ENCODE measurements around the gene TCHH.
"Not testable (repeated sequence)": the region's sequence is repeated elsewhere in the genome, so short reads cannot be mapped to it uniquely, and the experiment has no call there.

TCHH gene

DNA sequence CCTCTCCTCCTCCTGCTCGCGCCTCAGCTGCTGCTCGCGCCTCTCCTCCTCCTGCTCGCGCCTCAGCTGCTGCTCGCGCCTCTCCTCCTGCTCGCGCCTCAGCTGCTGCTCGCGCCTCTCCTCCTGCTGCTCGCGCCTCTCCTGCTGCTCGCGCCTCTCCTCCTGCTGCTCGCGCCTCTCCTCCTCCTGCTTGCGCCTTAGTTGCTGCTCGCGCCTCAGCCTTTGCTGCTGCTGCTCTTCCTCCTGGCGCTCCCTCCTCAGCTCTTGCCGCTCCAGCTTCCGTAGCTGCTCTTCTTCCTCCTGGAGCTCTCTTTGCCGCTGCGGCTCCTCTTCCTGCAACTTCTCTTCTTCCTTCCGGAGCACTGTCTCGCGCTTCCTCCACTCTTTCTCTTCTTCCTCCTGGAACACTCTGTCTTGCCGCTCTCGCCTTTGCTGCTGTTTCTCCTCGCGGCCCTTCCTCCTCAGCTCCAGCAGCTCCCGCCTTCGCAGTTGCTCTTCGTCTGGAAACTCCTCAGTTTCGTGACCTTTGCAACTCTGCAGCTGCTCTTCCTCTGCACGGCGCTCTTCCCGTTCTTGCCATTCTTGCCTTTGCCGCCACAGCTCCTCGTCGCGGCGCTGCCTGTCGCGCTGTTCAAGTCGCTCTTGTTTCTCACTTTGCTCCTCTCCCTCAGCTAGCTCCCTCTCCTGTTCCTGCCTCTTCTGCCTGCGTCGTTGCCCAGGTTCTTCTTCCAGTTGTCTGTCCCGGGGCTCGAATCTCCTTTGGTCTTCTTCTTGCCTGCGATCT is 3.0 kb downstream of the TCHH start:
- DNase-seq (ENCODE audit: low read depth, low spot score) = peak; percentile 17

DNA sequence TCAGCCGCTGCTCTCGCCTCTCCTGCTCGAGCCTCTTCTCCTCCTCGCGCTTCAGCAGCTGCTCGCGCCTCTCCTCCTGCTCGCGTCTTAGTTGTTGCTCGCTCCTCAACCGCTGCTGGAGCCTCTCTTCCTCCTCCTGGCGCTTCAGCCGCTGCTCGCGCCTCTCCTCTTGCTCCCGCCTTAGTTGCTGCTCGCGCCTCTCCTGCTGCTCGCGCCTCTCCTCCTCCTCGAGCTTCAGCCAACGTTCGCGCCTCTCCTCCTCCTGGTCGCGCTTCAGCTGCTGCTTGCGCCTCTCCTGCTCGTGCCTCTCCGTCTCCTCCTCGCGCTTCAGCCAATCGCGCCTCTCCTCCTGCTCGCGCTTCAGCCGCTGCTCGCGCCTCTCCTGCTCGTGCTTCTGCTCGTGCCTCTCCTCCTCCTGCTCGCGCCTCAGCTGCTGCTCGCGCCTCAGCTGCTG is 3.7 kb downstream of the TCHH start:
- DNase-seq (ENCODE audit: low read depth, low spot score) = peak; percentile 72

DNA sequence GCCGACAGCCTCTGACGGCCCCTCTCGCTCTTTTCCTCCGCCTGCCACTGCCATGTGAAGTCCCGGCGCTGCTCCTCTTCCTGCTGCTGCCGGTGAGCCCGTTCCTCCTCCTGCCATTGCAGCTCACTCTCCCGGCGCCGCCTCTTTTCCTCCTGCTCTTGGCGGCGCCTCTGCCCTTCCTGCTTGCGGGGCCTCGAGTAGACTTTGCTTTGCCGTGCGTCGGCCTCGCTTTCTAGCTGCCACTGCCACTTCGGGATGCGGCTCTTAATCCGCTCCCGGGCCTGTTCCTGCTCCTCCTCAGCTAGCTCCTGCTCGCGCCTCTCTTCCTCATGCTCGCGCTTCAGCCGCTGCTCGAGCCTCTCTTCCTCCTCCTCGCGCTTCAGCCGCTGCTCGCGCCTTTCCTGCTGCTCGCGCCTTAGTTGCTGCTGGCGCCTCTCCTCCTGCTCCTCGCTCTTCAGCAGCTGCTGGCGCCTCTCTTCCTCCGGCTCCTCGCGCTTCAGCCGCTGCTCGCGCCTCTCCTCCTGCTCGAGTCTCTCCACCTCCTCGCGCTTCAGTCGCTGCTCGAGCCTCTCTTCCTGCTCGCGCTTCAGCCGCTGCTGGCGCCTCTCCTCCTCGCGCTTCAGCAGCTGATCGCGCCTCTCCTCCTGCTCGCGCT is 4.3 kb downstream of the TCHH start:
- peak; percentile 75 for DNase-seq (ENCODE audit: low read depth, low spot score)

DNA sequence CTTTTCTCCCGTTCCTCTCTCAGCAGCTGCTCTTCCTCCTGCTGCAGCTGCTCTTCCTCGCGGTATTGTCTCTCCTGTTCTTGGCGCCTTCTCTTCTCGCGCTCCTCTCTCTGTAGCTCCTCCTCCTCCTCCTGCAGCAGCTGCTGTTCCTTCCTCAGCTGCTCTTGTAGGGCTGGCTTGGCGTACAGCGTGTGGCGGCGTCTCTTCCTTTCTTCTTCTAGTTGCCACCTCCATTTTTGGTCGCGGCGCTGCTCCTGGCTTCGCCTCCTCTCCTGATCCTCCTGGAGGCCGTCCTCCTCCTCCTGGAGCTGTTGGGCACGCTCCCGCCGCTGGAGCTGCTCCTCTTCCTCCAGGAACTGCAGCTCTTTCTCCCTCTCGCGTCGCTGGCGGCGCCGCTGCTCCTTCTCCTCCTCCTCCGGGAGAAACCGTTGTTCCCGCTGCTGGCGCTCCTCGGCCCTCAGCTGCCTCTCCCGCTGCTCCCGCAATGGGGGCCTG is 4.8 kb downstream of the TCHH start:
- peak; percentile 63 for DNase-seq (ENCODE audit: low read depth, low spot score)

DNA sequence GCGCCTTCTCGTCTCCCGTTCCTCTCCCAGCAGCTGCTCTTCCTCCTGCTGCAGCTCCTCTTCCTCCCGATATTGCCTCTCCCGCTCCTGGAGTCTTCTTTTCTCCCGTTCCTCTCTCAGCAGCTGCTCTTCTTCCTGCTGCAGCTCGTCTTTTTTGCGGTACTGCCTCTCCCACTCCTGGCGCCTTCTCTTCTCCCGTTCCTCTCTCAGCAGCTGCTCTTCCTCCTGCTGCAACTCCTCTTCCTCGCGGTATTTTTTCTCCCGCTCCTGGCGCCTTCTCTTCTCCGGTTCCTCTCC is 5.3 kb downstream of the TCHH start:
- DNase-seq (ENCODE audit: low read depth, low spot score) = peak; percentile 1

DNA sequence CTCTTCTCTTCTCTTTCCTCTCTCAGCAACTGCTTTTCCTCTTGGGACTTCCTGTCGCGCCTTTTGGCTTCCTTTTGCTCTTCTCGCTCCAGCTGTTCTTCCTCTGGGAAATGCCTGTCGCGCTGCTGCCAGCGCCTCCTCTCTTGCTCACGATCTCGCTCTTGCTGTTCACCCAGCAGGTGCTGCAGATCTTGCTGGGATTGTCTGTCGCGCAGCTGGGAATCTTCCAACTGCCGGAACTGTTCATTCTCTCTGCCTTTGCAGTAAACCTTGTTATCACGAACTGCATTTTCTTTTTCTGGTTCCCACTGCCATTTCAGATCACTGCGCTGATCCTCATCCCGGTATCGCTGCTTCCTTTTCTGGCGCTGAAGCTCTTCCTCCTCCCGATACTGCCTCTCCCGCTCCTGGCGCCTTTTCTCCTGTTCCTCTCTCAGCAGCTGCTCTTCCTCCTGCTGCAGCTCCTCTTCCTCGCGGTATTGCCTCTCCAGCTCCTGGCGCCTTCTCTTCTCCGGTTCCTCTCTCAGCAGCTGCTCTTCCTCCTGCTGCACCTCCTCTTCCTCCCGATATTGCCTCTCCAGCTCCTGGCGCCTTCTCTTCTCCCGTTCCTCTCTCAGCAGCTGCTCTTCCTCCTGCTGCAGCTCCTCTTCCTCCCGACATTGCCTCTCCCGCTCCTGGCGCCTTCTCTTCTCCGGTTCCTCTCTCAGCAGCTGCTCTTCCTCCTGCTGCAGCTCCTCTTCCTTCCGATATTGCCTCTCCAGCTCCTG is 5.8 kb downstream of the TCHH start:
- DNase-seq (ENCODE audit: low read depth, low spot score) = peak; percentile 19

DNA sequence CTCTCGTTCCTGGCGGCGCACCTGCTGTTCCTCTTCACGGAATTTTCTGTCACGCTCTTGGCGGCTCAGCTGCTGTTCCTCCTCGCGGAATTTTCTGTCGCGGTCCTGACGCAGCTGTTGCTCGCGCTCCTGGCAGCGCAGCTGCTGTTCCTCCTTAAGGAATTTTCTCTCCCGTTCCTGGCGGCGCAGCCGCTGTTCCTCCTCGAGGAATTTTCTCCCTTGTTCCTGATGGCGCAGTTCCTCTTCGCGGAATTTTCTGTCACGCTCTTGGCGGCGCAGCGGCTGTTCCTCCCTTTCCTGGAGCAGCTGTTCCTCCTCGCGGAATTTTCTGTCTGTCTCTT is 6.4 kb downstream of the TCHH start:
- no peak for DNase-seq (ENCODE audit: low read depth, low spot score)

DNA sequence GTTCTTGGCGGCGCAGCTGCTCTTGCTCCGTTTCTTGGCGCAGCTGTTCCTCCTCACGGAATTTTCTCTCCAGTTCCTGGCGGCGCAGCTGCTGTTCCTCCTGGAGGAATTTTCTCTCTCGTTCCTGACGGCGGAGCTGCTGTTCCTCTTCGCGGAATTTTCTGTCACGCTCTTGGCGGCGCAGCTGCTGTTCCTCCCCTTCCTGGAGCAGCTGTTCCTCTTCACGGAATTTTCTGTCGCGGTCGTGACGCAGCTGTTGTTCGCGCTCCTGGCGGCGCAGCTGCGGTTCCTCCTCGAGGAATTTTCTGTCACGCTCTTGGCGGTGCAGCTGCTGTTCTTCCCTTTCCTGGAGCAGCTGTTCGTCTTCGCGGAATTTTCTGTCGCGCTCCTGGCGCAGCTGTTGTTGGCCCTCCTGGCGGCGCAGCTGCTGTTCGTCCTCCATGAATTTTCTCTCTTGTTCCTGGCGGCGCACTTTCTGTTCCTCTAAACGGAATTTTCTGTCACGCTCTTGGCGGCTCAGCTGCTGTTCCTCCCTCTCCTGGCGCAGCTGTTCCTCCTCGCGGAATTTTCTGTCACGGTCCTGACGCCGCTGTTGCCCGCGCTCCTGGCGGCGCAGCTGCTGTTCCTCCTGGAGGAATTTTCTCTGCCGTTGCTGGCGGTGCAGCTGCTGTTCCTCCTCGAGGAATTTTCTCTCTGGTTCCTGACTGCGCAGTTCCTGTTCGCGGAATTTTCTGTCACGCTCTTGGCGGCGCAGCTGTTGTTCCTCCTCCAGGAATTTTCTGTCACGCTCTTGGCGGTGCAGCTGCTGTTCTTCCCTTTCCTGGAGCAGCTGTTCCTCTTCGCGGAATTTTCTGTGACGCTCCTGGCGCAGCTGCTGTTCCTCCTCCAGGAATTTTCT is 7.0 kb downstream of the TCHH start:
- peak; percentile 54 for DNase-seq (ENCODE audit: low read depth, low spot score)

DNA sequence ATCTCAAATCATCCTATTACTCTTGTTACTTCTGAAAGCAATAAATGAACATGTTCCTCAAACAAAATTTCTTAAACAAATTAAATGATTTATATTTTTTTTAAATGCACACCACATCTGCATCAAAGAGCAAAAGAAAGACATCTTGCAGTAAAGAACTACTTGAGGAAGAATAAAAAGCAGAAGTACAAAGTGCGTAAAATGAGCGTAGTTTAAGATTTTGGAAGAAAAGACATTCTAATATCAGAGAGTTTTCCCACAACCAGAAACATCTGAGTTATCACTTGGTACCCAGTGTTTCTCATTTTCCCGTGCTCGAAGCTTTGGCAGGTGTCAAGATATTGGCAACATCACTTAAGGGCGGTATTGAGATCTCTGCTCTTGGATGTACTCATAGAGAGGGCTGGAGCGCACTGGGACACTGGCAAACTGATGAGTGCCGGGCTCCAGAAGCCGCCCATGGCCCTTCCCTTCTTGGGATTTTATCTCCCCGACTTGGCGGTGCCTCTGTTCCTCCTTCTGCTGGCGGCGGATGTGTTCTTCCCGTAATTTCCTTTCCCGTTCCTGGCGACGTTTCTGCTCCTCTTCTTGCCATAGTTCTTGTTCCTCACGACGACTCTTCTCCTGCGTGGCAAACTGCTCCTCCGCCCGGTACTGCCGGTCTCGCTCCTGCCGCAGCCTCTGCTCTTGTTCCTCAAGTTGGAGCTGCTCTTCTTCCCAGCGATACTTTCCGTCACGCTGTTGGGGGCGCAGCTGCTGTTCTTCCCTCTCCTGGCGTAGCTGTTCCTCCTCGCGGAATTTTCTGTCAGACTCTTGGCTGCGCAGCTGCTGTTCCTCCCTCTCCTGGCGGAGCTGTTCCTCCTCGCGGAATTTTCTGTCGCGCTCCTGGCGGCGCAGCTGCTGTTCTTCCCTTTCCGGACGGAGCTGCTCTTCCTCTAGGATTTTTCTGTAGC is 7.9 kb downstream of the TCHH start:
- no peak for DNase-seq (ENCODE audit: low read depth, low spot score)

DNA sequence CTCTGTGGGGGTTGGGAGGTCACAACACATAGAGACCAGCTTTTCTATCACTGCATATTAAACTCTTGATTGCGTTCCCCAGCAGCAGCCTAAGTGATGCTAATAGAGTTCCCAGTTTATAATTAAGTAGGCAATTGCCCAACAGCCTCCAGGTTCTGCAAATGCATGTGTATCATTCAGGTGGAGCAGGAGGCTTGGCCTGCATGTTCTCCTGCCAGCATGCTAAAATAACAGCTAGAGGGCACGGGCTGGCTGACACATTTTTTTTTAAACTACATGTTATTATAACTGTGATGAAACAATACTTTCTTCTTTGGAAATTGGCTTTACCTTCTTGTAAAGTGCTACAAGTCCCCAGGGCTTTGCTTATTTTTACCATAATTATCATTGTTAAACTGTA is 10.4 kb downstream of the TCHH start:
- no peak for DNase-seq (ENCODE audit: low read depth, low spot score)

DNA sequence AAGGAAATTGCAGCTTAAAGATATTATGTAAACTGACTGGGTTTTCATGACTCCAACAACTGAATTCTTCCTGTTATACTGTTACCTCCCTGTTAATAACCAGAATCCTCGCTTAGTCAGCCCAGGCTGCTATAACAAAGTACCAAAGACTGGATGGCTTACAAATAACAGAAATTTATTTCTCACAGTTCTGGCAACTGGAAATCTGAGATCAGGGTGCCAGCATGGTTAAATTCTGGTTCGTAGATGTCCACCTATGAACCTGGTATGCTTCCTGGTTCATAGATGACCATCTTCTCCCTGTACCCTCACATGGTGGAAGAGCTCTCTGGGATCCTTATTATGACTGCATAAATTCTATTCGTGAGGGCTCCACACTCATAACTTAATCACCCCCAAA is 18.3 kb downstream of the TCHH start:
- DNase-seq (ENCODE audit: low read depth, low spot score) = no peak

DNA sequence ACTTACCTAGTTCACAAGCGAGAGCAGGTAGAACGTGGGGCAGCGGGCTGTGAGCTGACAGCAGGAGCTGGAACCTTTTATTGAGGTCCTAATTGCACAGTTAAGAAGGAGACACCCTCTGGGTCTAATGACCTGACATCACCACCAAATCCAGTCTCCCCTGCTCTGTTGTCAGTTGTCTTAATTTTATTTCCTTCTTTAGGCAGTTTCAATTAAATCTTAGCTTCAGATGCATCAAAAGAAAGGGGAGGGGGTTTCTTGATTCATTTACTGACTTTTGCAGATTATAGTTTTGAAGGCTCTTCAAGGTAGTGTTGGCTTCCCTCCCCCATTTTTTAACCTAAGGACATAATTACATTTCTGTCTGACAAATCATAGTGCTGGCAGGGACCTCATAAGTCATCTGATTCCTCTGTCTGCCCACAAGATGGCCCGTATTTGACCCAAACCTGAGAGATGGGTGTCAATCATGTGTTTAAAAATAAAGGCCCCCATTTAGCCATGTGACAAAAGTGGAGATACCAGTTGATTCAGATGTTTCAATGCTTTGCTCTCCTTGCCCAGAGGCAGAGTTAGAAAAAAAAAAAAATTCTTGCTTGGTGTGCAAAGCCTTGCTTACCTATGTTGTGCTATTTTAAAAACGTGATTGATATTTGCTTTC is 26.1 kb downstream of the TCHH start, which contains the start of gene TCHHL1:
TCHHL1 (minus strand) TSS at position 51 of the 661 bp plus-strand sequence. CDS start 921 bp downstream, outside the sequence.
- DNase-seq (ENCODE audit: low read depth, low spot score) = no peak

DNA sequence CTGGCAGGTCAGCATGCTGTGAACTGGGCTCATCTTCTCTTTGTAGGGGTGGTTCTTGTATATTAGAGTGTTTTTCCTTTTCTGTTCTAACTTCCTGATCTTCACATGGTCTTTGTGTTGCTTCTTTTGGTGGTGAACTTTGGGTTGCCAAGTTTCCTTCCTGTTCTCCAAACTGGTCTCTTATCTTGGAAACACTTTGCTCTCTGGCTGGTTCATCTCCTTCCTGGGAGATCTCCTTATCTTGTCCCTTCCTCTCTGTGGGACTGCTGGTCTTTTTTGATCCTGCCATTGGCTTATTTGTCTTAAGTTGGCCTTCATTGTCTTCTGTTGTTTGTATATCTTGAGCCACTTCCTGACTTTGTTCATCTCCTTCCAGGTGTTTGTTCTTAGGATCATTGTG is 28.5 kb downstream of the TCHH start:
- no peak for DNase-seq (ENCODE audit: low read depth, low spot score)

DNA sequence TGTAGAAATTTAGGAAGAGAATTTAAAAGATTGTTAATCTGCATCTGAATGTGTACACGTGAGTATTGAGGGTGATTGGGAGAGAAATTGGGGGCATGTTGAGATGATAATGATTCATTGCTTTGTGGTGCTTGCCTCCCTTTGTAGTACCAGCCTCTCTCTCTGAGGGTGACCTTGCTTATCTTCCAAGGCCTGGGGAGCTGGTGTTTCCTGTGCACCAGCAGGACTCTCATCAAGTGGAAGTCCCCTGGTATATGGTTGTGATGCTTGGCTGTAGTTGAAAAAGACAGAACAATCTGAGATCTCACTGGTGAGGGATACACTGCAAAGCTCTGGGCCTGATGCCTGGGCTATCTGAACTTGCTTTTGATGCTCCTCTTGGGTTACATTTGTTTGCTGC is 30.4 kb downstream of the TCHH start:
- no peak for DNase-seq (ENCODE audit: low read depth, low spot score)

DNA sequence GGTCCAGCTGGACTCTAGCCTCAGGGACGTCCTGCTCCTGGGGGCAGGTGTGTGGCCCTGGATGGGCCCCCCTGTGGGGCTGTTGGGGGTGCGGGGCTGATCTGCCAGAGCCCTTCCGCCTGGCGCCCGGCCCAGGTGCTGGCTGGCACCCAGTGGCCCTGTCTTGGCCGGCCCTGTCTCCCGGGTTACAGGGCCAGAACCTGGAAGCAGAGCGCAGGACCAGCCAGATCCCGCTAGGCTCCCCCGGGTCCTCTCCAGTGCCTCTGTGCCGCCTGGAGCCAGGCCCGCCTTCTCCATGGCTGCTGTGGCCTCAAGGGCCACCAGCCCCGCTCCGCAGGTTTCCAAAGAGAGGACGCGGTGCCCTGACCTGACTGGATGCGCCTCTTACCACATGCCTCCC is 34.2 kb downstream of the TCHH start:
- not testable (repeated sequence) for DNase-seq (ENCODE audit: low read depth, low spot score)

DNA sequence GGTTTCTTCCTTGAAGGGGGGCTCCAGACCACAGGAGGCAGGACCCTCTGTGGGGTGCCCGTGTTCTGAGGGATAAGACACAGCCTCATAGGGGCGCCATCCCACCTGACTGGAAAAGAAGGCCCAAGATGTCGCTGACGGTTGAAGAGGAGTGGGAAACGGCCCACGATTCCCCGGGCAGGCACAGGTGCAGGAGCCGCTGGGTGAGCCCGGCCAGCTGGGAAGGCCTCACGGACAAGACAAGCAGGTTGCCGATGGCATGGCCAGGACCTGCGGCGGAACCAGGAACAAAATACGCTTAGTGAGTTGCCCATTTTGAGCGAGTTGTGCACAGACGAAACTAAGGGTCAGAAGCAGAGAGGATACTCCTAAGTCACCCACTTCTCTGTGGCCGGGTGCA is 34.8 kb downstream of the TCHH start:
- DNase-seq (ENCODE audit: low read depth, low spot score) = not testable (repeated sequence)

DNA sequence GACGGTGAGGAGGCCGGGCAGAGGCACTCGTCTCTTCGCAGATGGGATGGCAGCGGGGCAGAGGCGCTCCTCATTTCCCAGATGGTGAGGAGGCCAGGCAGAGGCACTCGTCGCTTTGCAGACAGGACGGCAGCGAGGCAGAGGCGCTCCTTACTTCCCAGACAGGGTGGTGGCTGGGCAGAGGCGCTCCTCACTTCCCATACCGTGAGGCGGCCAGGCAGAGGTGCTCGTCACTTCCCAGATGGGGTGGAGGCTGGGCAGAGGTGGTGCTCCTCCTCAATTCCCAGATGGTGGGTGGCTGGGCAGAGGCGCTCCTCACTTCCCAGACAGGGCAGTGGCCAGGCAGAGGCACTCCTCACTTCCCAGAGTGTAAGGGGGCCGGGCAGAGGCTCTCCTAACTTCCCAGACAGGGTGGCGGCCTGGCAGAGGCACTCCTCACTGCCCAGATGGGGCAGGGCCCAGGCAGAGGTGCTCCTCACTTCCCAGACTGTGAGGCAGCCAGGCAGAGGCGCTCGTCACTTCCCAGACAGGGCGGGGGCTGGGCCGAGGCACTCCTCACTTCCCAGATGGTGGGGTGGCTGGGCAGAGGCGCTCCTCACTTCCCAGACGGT is 36.3 kb downstream of the TCHH start:
- no peak for DNase-seq (ENCODE audit: low read depth, low spot score)

DNA sequence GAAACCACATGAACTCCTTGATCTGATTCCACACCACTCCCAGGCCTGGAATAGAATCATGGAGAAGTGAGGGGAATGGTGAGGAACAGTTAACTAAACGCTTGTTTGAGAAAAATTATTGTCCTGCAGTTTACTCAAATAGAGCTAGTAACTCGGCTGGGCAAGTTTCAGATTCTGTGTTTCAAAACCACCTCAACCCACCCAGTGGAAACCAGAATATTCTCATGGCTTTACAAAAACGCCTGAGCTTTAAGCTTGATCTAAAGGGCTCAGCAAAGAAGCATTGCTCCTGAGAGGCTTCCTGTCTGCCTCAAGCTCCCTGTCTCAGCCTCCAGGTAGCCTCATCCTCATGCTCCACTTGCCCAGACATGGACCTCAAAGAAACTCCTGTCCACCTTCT is 42.9 kb downstream of the TCHH start:
- DNase-seq (ENCODE audit: low read depth, low spot score) = no peak

DNA sequence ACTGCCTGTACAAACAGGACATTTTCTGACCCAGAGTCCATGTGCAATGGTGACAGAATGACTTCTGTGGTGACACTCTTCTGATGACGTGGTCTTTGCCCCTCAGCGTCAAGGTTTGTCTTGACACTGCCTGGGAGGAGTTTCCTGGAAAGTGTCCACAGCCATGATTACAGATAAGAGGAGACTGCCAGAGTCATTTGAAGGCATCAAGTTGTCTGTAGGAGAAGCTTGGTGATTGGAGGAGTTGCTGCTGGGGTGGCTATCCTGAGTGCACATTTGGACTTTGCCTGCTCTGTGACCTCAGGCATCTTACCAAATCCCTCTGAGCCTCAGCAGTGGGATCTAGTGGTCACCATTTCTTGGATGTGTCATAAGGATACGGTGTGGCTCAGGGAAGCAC is 44.1 kb downstream of the TCHH start:
- DNase-seq (ENCODE audit: low read depth, low spot score) = no peak
